Caco-2 (cell line): Measurements from ENCODE around the gene CNOT1. TPM values are rescaled to one million over a fixed set of nuclear protein-coding genes. Genes with fewer than 3 reads are reported as not detected.

Experiments
- BruUV-seq: library from RNA; stranded (reverse); fragments of 400-500 nt; replicated peaks from 2 replicates; lab custom pipeline; 2021; lab: Mats Ljungman, UMichigan
- CTCF ChIA-PET: fragments of 300-600 bp; sonication (Branson Sonifier 250); formaldehyde crosslinking; loops from one replicate; lab custom pipeline; 2022; ENCODE audit warnings: antibody characterized with exemption; lab: Charles Lee
- POLR2A ChIA-PET: fragments of 300-600 bp; sonication (Branson Sonifier 250); formaldehyde crosslinking; loops from one replicate; lab custom pipeline; 2022; ENCODE audit warnings: antibody characterized with exemption; lab: Charles Lee
- DNase-seq, 2 experiments: peaks; one replicate each; pipeline versions ENCODE4 v3.0.0 to v3.0.0-alpha.2; 2020 to 2022
- H3K27me3 ChIP-seq: replicated peaks from 2 replicates; pipeline ENCODE4 v1.6.0; 2011; ENCODE audit warnings: low read length; ENCODE audit not compliant: control insufficient read depth, insufficient read depth
- H3K36me3 ChIP-seq: 2 replicates; pipeline ENCODE4 v1.5.1; 2011; ENCODE audit warnings: low read length; ENCODE audit not compliant: control insufficient read depth, insufficient read depth
- H3K4me1 ChIP-seq: fragments of 250-450 bp; sonication (Bioruptor Pico); 2 replicates; pipeline ENCODE4 v1.5.1; 2020; ENCODE audit warnings: mild to moderate bottlenecking
- H3K4me3 ChIP-seq: 2 replicates; pipeline ENCODE4 v1.5.1; 2011; ENCODE audit warnings: low read depth, mild to moderate bottlenecking, control low read depth, low read length
- H3K9me3 ChIP-seq: fragments of 250-450 bp; sonication (Bioruptor Pico); 2 replicates; pipeline ENCODE4 v1.5.1; 2020; ENCODE audit warnings: mild to moderate bottlenecking, moderate library complexity
- H3K27ac Mint-ChIP-seq: one replicate; pipeline ENCODE4 v1.8.0; 2022; ENCODE audit warnings: mixed read lengths; ENCODE audit not compliant: unreplicated experiment
- H3K27me3 Mint-ChIP-seq: one replicate; pipeline ENCODE4 v1.8.0; 2022; ENCODE audit warnings: mixed read lengths; ENCODE audit not compliant: insufficient read depth, unreplicated experiment
- H3K36me3 Mint-ChIP-seq: one replicate; pipeline ENCODE4 v1.8.0; 2022; ENCODE audit warnings: mild to moderate bottlenecking, mixed read lengths; ENCODE audit not compliant: insufficient read depth, unreplicated experiment
- H3K4me1 Mint-ChIP-seq: one replicate; pipeline ENCODE4 v1.8.0; 2022; ENCODE audit warnings: low read depth, mixed read lengths; ENCODE audit not compliant: unreplicated experiment
- H3K4me3 Mint-ChIP-seq: one replicate; pipeline ENCODE4 v1.8.0; 2022; ENCODE audit warnings: mild to moderate bottlenecking, moderate library complexity, mixed read lengths; ENCODE audit not compliant: unreplicated experiment
- H3K9me3 Mint-ChIP-seq: one replicate; pipeline ENCODE4 v1.8.0; 2022; ENCODE audit warnings: mixed read lengths; ENCODE audit not compliant: unreplicated experiment
- intact Hi-C: fragments of 100-400 bp; cut with micrococcal nuclease; formaldehyde crosslinking; loops from one replicate; pipeline ENCODE4 v1.10.0; 2022; ENCODE audit not compliant: unreplicated experiment
- total RNA-seq: library from RNA; stranded (reverse); gene quantifications from 2 replicates; pipeline ENCODE4 v1.2.3, GENCODE V29; 2022
- TF ChIP-seq, protein P1 (sequence below), 2 experiments: fragments of 200-600 bp in 1 of 2; IDR thresholded peaks; 1 replicate in 1 of 2; 2 replicates in 1 of 2; pipeline versions ENCODE4 v1.5.1 to v1.8.0; 2011 to 2022; ENCODE audit warnings: antibody characterized with exemption in 1 of 2, control low read depth in 1 of 2, inconsistent platforms in 1 of 2, low read depth in 1 of 2, low read length in 1 of 2, mild to moderate bottlenecking in 1 of 2, moderate library complexity in 1 of 2; ENCODE audit not compliant: insufficient read depth in 1 of 2, severe bottlenecking in 1 of 2, unreplicated experiment in 1 of 2

CNOT1 gene
- total RNA-seq, 1 experiment from 2014 or later: 413 TPM

DNA sequence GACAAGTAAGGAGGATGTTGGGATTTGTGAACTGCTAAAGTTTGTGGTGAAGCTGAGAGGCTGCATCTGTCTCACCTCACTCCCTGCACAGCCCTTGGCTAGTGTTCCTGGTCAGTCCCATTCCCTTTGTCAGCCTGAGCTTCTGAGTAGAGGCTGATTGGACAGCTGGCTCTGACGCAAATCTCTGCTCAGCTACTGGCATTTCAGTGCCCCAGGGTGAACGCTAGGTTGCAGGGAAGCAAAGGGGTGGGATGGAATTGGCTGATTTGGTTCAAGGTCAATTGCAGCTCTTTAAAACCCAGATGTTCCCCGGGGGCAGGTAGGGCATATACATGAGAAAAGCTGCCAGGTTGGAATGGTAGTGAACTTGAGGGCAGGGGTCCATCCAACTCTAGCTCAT lies 23.1 kb upstream of the CNOT1 start:
- no peaks in the 10 kb centered on the region for H3K36me3 ChIP-seq
- no TSS peak for BruUV-seq
- TF ChIP-seq, protein P1, sequence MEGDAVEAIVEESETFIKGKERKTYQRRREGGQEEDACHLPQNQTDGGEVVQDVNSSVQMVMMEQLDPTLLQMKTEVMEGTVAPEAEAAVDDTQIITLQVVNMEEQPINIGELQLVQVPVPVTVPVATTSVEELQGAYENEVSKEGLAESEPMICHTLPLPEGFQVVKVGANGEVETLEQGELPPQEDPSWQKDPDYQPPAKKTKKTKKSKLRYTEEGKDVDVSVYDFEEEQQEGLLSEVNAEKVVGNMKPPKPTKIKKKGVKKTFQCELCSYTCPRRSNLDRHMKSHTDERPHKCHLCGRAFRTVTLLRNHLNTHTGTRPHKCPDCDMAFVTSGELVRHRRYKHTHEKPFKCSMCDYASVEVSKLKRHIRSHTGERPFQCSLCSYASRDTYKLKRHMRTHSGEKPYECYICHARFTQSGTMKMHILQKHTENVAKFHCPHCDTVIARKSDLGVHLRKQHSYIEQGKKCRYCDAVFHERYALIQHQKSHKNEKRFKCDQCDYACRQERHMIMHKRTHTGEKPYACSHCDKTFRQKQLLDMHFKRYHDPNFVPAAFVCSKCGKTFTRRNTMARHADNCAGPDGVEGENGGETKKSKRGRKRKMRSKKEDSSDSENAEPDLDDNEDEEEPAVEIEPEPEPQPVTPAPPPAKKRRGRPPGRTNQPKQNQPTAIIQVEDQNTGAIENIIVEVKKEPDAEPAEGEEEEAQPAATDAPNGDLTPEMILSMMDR (IDR thresholded peaks at IDR 0.05; ENCODE audit: insufficient read depth in 1 of 2, low read depth in 1 of 2, low read length in 1 of 2, severe bottlenecking in 1 of 2, unreplicated experiment in 1 of 2): no peak
- H3K27me3 Mint-ChIP-seq: no peaks in the 10 kb centered on the region
- H3K4me3 ChIP-seq: no peak overlapping the region
- H3K27me3 ChIP-seq: no peaks in the 10 kb centered on the region
- H3K9me3 Mint-ChIP-seq: no peaks in the 10 kb centered on the region
- peaks cover 18% of the 10 kb centered on the region for H3K4me1 Mint-ChIP-seq
- H3K4me3 Mint-ChIP-seq: no peak overlapping the region
- H3K36me3 Mint-ChIP-seq: no peaks in the 10 kb centered on the region
- POLR2A ChIA-PET: interaction anchor here (0.6 kb wide), 1 partner anchor 137 kb away, joined by 8 read pairs; the partner anchor contains the start of gene SETD6
- DNase-seq: no peak
- no peak overlapping the region for H3K27ac Mint-ChIP-seq
- no peaks in the 10 kb centered on the region for H3K9me3 ChIP-seq
- intact Hi-C loops: no loop called here
- peaks cover 35% of the 10 kb centered on the region for H3K4me1 ChIP-seq
- CTCF ChIA-PET: interaction anchor here (1.5 kb wide), 1 partner anchor 8 kb away, joined by 7 read pairs; no protein-coding TSS in a partner anchor

DNA sequence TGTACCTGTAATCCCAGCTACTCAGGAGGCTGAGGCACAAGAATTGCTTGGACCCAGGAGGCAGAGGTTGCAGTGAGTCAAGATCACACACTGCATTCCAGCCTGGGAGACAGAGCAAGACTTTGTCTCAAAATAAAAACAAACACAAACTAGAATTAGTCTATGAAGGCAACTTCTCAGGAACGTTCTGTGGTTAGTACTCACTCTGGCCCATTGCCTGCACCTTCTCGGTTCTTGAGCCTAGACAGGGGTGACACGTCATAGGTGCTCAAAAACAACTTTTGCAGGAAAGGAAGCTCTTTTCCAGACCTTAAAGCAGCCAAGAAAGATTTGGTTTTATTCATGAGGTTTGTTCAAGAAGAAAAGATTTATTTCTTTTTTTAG lies 22.3 kb upstream of the CNOT1 start:
- Histone ChIP-seq H3K4me1 (peaks cover 27% of the 10 kb centered on the region), H3K4me3 (no peak overlapping the region), H3K9me3 (no peaks in the 10 kb centered on the region), H3K27me3 (no peaks in the 10 kb centered on the region), H3K36me3 (no peaks in the 10 kb centered on the region)
- CTCF ChIA-PET: interaction anchor here (1.5 kb wide), 1 partner anchor 9 kb away, joined by 7 read pairs; no protein-coding TSS in a partner anchor
- POLR2A ChIA-PET: no interaction called here
- no peaks in the 10 kb centered on the region for H3K27me3 Mint-ChIP-seq
- no TSS peak for BruUV-seq
- no peak overlapping the region for H3K4me3 Mint-ChIP-seq
- no peaks in the 10 kb centered on the region for H3K36me3 Mint-ChIP-seq
- DNase-seq: no peak
- no peaks in the 10 kb centered on the region for H3K9me3 Mint-ChIP-seq
- no peak overlapping the region for H3K27ac Mint-ChIP-seq
- H3K4me1 Mint-ChIP-seq: peaks cover 14% of the 10 kb centered on the region
- intact Hi-C loops: no loop called here
- TF ChIP-seq, protein P1 (IDR thresholded peaks at IDR 0.05; ENCODE audit: insufficient read depth in 1 of 2, low read depth in 1 of 2, low read length in 1 of 2, severe bottlenecking in 1 of 2, unreplicated experiment in 1 of 2): no peak

DNA sequence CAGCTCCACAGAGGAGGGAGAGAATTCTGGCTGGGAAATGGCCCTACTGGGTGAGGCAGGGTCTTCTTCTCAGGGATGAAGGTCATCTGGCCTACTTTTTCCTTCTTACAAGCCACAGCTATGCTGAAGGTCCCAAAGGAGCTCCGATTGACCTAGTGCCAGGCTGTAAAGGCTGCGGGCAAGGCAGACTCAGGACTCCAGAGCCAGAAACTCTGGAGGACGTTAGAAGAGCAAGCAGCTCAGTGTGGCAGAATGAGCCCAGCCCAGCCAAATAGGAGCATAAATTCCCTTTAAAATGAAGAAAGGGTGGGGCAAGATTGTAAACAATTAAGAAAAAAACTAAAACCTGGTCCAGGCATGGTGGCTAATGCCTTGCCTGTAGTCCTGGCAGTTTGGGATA lies 20.1 kb upstream of the CNOT1 start:
- H3K27me3 Mint-ChIP-seq: no peaks in the 10 kb centered on the region
- no TSS peak for BruUV-seq
- intact Hi-C loops: no loop called here
- no peak overlapping the region for H3K27ac Mint-ChIP-seq
- Histone ChIP-seq H3K36me3 (no peaks in the 10 kb centered on the region), H3K27me3 (no peaks in the 10 kb centered on the region), H3K9me3 (no peaks in the 10 kb centered on the region), H3K4me3 (no peak overlapping the region), H3K4me1 (peaks cover 6% of the 10 kb centered on the region)
- CTCF ChIA-PET: no interaction called here
- H3K36me3 Mint-ChIP-seq: no peaks in the 10 kb centered on the region
- TF ChIP-seq, protein P1 (IDR thresholded peaks at IDR 0.05; ENCODE audit: insufficient read depth in 1 of 2, low read depth in 1 of 2, low read length in 1 of 2, severe bottlenecking in 1 of 2, unreplicated experiment in 1 of 2): no peak
- no peak for DNase-seq
- H3K4me1 Mint-ChIP-seq: peaks cover 7% of the 10 kb centered on the region
- H3K9me3 Mint-ChIP-seq: no peaks in the 10 kb centered on the region
- H3K4me3 Mint-ChIP-seq: no peak overlapping the region
- POLR2A ChIA-PET: no interaction called here
